ENCODE data around the gene CEP83.
"Not testable (repeated sequence)": the region's sequence is repeated elsewhere in the genome, so short reads cannot be mapped to it uniquely, and the experiment has no call there.

CEP83 gene, protein sequence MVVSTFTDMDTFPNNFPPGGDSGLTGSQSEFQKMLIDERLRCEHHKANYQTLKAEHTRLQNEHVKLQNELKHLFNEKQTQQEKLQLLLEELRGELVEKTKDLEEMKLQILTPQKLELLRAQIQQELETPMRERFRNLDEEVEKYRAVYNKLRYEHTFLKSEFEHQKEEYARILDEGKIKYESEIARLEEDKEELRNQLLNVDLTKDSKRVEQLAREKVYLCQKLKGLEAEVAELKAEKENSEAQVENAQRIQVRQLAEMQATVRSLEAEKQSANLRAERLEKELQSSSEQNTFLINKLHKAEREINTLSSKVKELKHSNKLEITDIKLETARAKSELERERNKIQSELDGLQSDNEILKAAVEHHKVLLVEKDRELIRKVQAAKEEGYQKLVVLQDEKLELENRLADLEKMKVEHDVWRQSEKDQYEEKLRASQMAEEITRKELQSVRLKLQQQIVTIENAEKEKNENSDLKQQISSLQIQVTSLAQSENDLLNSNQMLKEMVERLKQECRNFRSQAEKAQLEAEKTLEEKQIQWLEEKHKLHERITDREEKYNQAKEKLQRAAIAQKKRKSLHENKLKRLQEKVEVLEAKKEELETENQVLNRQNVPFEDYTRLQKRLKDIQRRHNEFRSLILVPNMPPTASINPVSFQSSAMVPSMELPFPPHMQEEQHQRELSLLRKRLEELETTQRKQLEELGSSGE

DNA sequence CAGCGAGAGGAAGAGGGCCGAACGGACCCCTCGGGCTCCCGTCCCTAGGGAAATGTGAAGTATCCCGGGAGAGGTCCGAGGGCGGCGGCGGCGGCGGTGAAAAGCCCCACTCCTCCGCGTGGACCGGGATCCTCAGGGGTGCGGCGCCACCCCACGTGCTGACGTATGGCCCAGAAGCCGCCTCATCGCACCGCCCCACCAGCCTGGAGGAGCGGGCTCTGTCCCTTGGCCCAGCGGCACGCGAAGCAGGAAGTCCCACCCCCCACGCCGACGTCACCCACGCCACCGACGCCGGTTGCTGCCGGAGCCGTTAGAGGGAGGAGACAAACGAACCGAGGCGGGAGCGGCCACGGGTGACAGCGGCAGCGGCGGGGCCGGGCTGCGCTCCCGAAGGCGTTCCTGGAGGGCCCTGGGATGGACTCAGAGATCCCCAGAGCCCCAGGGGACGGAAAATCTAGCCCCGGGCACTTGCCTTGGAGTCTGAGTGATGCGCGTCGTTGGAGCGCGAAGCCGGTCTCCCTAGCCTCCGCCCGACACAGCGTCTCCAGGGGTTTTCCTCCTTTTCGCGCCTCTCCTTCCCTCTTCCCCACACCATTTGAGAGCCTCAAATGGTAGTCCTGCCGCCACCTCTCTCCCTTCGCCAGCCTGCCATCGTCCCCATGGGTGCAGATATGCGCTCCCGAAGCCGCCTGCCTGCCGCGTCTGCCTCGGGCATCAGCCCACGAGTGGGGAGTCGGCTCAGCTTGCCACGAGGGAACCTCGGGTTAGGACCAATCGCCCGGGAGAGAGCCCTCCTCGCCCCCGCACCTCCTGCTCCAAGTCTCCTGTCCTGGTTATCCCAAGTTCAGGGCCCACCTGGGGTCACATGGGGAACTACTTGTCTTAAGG lies at the start of gene CEP83:
TSS of gene CEP83 (minus strand) at position 140 of the 888 bp plus-strand sequence. CDS start 47,377 bp downstream, outside the sequence.
- DNase-seq (ENCODE audit: low read depth) = peak; percentile 86

DNA sequence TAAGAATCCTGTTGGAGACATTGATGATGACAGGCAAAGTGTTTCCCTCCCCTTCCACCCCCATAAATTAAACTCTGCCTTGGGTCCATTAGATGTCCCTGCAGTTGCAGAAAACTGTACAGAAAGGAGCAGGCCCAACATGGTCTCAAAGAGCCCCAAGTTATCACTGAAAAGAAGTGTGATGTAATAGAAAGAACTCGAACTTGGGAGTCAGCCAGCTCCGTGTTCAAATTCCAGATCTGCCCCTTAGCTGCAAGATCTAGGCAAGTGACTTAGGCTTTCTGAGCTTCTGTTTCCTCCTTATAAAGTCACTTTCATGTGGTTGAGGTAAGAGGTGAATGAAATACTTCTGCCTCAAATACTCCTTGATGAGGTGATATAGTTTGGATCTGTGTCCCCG lies 49.6 kb upstream of the CEP83 start:
- DNase-seq (ENCODE audit: low read depth) = no peak

DNA sequence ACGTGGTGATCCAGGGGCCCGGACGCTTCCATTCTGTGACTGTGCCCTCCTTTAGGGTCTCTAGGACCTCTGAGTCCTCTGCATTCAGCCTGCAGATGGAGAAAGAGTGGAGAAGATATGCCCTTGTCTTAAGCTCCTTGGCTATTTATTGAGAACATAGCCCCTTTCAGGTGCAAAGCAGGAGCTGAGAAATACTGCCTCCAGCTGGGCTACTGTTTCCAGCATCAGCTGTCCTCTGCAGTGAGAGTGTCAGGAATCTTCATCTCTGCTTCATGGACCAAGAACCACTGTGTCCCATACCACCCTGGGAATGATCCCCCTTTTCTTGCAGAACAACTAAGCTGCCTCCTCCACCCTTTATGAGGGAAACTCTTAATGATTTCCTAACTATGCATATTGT lies 47.8 kb upstream of the CEP83 start:
- no peak for DNase-seq (ENCODE audit: low read depth)

DNA sequence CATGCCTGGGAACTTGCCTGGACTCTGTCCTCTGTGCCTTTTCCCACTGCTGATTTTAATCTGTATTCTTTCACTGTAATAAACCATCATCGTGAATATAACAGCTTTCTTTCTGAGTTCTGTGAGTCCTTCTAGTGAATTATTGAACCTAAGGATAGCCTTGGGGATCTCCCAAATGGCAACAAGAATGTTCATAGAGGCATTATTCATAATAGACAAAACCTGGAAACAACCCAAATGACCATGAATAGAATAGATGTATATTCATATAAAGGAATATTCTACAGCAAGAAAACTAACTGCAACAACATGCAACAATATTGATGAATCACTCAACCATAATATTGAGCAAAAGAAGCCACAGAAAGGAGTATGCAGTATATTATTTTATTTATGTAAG lies 44.7 kb upstream of the CEP83 start:
- DNase-seq (ENCODE audit: low read depth) = no peak

DNA sequence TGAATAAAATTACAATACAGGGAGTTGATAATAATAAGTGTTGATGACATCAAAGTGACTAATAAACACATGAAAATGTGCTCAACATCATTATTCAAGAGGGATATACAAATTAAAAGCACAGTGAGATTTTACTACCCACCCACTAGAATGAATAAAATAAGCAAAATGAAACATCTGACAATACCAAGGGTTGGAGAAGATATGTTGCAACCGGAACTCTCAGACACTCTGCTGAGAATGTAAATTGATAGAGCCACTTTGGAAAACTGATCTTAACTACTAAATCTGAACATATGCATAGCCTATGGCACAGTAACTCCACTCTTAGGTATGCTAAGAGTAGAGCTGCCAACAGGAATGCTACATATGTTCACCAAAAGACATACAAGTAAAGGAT lies 44.0 kb upstream of the CEP83 start:
- DNase-seq (ENCODE audit: low read depth) = no peak

DNA sequence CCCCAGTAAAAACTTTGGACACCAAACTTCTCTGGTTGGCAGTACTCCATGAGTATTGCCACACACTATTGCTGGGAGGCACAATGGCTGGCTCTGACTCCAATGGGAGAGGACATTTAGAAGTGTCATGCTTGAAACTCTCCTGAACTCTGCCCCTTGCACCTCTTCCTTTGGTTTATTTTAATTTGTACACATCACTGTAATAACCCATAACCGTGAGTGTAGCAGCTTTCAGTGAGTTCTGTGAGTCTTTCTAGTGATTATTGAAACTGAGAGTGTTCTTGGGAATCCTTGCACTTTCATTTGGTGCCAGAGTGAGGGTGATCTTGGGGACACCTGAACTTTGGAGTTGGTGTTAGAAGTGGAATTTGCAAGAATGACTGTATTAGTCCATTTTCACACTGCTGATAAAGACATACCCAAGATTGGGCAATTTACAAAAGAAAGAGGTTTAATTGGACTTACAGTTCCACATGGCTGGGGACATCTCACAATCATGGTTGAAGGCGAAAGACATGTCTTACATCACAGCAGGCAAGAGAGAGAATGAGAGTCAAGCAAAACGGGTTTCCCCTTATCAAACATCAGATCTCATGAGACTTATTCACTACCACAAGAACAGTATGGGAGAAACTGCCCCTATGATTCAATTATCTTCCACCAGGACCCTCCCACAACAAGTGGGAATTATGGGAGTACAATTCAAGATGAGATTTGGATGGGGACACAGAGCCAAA lies 41.3 kb upstream of the CEP83 start:
- no peak for DNase-seq (ENCODE audit: low read depth)

DNA sequence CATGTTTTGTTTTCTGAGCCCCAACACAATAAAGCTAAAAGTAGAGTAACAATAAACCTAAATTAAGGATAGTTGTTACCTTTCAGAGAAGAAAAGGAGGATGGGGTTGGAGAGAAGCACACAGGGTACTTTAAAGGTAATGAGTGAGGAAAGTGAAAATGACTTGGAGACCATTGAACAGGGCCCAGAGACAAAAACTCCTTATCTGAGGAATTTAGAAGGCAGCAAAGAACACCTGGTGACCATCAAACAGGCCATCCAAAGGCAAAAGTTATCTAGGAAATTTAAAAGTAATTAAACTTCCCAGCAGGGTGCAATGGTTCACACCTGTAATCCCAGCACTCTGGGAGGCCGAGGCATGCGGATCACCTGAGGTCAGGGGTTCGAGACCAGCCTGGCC lies 39.0 kb upstream of the CEP83 start:
- DNase-seq (ENCODE audit: low read depth) = no peak

DNA sequence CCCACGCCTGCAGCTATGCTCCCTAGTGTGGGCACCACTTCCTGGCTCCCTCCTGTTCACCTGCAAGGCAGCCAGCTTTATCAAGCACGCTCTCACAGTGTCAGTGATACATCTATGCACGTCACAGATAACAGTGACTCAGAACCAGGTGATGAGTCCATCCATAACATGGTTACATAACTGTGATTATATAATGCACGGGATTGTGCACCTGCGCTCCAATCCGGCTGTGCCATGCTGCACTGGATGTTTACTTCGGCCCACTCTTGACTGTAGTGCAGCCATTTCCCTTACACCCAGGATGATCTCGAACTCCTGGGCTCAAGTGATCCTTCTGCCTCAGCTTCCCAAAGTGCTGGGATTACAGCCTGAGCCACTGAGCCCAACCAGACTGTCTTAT lies 38.4 kb upstream of the CEP83 start:
- no peak for DNase-seq (ENCODE audit: low read depth)

DNA sequence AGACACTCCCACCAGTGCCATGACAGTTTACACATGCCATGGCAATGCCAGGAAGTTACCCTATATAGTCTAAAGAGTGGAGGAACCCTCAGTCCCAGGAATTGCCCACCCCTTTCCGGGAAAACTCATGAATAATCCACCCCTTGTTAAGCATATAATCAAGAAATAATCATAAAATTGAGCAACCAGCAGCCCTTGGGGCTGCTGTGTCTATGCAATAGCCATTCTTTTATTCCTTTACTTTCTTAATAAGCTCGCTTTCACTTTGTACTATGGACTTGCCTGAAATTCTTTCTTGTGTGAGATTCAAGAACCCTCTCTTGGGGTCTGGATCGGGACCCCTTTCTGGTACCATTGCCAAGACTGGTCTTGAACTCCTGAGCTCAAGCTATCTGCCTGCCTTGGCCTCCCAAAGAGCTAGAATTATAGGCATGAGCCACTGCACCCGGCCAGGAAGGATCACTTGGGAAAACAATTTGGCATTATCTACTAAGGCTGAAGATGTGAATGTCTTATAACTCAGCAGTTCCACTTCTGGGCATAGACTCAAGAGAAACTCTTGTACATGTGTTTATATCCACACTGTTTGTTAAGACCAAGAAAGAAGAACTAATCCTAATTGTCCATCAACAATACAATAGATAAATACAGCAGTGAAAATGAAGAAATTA lies 35.9 kb upstream of the CEP83 start:
- no peak for DNase-seq (ENCODE audit: low read depth)

DNA sequence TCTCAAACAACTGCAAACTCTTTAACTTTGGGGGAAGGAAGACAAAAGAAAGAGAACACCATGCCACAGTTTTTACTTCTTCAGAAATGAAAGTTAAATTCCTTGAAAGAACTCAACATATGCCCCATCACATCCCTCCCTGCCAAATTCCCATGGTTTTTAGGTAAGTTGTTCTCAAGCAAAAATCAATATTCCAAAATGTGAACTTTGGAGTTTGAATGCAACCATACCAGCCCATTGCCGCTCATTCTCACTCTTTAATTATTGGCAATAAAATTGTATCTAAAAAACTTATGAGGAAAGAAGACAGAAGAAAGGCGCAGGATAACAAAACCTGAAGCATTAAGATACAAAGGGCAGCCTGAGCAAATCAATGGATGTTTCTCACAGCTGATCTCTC lies 31.8 kb upstream of the CEP83 start:
- DNase-seq (ENCODE audit: low read depth) = no peak

DNA sequence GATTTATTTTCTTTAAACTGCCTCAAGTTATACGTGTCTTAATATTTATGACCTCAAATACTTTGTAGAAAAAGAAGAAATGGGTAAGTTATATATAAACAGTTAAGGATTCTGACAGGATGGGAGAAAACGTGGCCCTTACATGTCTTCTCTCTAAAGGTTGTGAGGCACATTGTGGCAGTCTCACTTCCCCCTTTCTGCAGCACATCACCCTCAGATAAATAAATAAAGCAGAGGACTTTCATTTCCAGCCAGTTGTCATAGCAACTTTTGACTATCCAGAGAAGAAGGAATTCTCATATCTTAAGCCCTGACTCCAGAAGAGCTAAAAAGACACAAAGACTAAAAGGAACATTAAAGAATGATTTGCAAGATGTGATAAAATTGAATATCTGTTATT lies 28.8 kb upstream of the CEP83 start:
- no peak for DNase-seq (ENCODE audit: low read depth)

DNA sequence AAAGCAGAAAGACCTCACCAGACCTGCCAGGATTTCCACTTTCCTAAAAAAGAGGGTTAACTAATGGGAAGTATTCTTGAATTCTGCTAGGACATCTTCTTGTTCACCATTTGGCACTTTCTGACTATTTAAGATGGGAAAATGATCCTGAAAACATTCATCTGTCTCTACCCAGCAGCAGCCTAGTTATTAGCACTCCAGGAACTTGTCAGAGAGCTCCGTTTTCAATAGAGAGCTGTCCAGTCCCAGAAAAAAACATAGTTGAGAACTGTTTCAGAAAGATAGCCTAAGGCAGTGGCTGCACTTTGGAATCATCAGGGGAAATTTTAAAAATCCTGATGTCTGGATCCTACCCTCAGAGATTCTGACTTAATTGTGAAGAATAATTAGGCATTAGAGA lies 22.1 kb upstream of the CEP83 start:
- no peak for DNase-seq (ENCODE audit: low read depth)

DNA sequence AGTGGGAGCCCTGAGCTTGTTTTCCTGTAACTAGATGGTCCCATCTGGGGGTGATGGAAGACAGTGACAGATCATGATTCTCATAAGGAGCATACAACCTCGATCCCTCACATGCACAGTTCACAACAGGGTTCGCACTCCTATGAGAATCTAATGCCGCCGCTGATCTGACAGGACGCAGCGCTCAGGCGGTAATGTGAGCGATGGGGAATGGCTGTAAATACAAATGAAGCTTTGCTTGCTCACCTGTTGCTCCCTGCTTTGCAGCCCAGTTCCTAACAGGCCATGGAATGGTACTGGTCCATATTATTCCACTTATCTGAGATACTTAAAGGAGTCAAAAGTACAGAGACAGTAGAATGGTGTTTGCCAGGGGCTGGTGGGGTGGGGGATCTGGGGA lies 9.9 kb upstream of the CEP83 start:
- DNase-seq (ENCODE audit: low read depth) = no peak

DNA sequence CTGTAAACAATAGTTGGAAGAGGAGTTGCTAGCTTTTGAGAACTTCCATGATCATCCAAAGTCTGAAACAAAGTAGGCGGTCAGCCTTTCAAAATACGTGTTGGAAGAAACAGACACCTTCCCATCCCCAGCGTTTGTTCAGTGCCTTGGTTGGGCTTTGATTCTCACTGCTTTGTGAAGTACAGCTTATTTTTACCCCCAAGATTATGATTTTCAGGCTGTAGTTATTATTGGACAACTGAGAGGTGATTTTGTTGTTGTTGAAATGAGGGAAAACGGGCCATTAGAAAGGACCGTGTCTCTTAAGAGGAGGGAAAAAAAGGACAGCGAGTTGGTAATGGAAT lies 921 bp upstream of the CEP83 start:
- no peak for DNase-seq (ENCODE audit: low read depth)

DNA sequence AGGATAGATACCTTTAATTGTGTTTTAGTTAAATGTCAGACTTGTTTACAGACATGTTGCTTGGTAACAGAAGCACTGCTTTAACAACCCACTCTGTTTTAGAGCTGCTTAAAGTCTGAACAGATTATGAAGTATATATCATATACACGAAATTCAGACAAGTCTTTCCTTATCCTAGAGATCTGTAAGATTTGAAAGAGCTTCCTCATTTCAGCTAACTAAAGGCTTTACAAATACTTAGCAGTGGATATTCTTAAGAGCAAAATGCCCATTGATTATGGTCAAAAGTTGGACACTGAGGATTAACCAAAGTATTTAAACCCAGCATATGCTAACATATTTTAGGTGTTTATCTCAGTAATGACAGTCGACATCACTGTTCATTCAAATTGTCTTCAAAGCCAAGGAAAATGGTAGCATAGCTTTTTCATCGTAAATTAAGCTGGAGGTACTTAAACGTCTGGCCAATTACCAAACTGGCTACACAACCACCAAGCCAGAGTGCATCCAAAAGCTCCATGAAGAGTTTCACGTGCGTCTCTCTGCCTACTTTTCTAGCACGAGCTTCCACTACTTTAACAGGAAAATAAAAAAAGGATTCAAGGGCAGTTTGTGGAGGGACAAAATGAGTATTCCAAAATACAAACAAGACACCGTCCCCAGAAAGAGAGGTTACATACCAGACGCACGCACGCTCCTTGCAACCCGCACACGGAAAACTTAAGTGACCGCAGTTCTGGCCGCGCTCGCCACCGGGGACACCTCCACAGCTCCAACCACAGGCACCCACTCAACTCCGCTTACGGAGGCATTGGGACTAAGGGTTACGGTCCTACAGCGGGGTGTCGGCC lies 565 bp downstream of the CEP83 start:
- DNase-seq (ENCODE audit: low read depth) = no peak

DNA sequence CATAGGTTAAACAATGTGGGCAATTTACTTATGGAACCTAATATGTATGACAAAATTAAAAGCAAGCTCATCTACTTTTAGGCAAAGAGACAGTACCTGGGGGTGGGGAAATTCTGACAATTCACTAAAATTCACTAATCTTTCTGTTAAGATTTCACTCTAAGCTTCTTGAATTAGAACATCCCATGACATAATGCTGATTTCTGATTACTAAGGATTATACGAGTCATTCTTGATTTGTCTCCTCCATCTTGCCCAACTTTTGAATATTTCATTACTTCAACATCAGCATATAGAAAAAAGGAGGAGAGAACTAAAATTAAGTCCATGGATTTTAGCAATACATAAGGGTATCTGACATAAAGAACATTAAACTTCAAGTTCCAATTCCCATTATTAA lies 2.4 kb downstream of the CEP83 start:
- no peak for DNase-seq (ENCODE audit: low read depth)

DNA sequence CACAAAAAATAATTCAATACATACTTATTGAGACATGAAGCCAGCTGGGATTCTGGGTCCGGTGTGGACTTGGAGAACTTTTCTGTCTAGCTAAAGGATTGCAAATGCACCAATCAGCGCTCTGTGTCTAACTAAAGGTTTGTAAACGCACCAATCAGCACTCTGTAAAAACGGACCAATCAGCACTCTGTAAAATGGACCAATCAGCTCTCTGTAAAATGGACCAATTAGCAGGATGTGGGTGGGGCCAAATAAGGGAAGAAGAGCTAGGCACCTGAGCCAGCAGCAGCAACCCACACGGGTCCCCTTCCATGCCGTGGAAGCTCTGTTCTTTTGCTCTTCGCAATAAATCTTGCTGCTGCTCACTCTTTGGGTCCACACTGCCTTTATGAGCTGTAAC lies 5.3 kb downstream of the CEP83 start:
- not testable (repeated sequence) for DNase-seq (ENCODE audit: low read depth)

DNA sequence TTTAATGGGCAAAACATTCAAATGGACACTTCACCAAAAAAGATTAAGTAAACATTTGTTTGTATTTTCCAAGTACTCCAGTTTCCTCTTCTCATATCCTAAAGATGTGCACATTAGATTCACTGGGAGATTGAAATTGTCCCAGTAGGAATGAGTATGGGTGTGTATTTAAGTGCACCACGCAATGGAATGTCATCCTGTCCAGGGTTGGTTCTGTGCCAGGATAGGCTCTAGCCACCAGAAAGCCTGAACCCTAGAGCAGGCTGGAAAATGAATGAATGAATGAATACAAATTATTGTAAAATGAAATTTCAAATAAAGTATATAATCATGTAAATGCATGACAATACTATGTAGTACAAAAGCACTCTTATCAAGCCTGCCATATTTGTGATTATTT lies 14.0 kb downstream of the CEP83 start:
- DNase-seq (ENCODE audit: low read depth) = no peak

DNA sequence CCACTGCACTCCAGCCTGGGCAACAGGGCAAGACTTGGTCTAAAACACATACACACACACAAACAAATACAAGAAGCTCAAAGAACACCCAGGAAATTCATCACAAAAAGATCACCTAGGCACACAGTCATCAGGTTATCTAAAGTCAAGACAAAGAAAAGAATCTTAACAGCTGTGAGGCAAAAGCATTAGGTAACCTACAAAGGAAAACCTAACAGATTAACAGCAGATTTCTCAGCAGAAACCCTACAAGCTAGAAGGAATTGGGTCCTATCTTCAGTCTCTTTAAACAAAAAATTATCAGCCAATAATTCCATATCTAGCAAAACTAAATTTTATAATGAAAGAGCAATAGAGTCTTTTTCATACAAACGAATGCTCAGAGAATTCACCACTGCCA lies 22.4 kb downstream of the CEP83 start:
- no peak for DNase-seq (ENCODE audit: low read depth)

DNA sequence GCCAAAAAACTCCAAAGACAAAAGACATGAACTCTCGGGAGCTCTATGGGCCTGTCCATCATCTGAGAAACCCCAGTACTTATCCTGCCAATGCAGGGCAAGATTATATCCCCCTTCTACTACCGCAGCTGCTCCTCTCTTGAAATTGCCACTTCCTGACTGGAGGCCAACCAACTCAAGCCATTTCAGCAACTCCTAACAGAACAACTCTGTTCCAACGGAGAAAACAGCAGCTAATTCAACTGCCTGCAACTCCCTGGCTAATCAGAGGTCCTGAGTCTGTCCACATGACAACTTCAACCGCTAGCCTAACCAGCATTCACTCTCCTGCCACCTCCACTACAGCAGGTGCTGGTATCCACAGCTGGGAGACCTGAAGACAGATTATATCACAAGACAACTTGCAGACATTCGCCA lies 24.1 kb downstream of the CEP83 start:
- DNase-seq (ENCODE audit: low read depth) = no peak

DNA sequence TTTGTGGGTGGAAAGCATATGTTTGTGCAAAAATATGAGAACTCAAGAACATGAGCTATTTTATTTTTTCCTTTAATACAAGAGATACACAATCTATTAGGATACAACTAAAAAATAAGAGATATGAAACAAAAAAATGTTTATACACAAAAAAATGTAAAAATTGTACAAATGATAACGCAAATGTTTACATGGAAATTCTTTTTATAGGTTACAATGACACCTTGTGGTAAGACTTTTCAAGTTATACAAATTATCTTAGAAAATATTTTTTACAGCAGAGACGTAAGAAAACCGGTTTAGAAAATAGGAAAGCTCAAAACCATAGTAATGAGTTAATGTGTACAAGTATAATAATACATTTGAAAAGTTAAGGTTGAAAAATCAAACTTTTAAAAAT lies 25.5 kb downstream of the CEP83 start:
- DNase-seq (ENCODE audit: low read depth) = no peak

Measured in fibroblast of the conjunctiva (primary cell).